UCSD-AML1 (cell line): Measurements from ENCODE around the gene TCF7.

Experiments
- DNase-seq: peaks from one replicate; lab custom pipeline; 2025; ENCODE audit not compliant: unreplicated experiment; lab: John Stamatoyannopoulos, UW

The TCF7 gene

GRCh38 chr5:134088994-134089560 is 25.4 kb upstream of the TCF7 start:
- DNase-seq, result no peak

- no peak for DNase-seq
Observed at GRCh38 chr5:134090522-134090921, 24.0 kb upstream of the TCF7 start.

- DNase-seq, result no peak
Observed at GRCh38 chr5:134091626-134092121, 22.8 kb upstream of the TCF7 start.

- DNase-seq, result no peak
Observed at GRCh38 chr5:134092875-134093274, 21.6 kb upstream of the TCF7 start.

GRCh38 chr5:134093351-134093750 is 21.1 kb upstream of the TCF7 start:
- DNase-seq, result no peak

GRCh38 chr5:134095293-134095692 is 19.2 kb upstream of the TCF7 start:
- DNase-seq, result no peak

GRCh38 chr5:134095887-134096589 is 18.4 kb upstream of the TCF7 start:
- DNase-seq, result no peak

GRCh38 chr5:134097211-134097749 is 17.2 kb upstream of the TCF7 start:
- no peak for DNase-seq

- no peak for DNase-seq
Observed at GRCh38 chr5:134098690-134099089, 15.8 kb upstream of the TCF7 start.

GRCh38 chr5:134099288-134099872 is 15.1 kb upstream of the TCF7 start:
- DNase-seq, result no peak

- no peak for DNase-seq
Observed at GRCh38 chr5:134099939-134100282, 14.6 kb upstream of the TCF7 start.

- no peak for DNase-seq
Observed at GRCh38 chr5:134100283-134101091, 14.0 kb upstream of the TCF7 start.

GRCh38 chr5:134101686-134102439 is 12.6 kb upstream of the TCF7 start:
- peak; percentile 72 for DNase-seq

GRCh38 chr5:134103397-134103796 is 11.1 kb upstream of the TCF7 start:
- DNase-seq, result no peak

- DNase-seq, result no peak
Observed at GRCh38 chr5:134103998-134104654, 10.4 kb upstream of the TCF7 start.

GRCh38 chr5:134106991-134107701 is 7.3 kb upstream of the TCF7 start:
- no peak for DNase-seq

- DNase-seq, result no peak
Observed at GRCh38 chr5:134107779-134108178, 6.7 kb upstream of the TCF7 start.

GRCh38 chr5:134110382-134110781 is 4.1 kb upstream of the TCF7 start:
- peak; percentile 54 for DNase-seq
